Measurements from ENCODE around the gene KCNMA1. TPM values are rescaled to one million over a fixed set of nuclear protein-coding genes. Genes with fewer than 3 reads are reported as not detected.

KCNMA1 gene
- total RNA-seq, 1 donor from 2014 or later = not detected

DNA sequence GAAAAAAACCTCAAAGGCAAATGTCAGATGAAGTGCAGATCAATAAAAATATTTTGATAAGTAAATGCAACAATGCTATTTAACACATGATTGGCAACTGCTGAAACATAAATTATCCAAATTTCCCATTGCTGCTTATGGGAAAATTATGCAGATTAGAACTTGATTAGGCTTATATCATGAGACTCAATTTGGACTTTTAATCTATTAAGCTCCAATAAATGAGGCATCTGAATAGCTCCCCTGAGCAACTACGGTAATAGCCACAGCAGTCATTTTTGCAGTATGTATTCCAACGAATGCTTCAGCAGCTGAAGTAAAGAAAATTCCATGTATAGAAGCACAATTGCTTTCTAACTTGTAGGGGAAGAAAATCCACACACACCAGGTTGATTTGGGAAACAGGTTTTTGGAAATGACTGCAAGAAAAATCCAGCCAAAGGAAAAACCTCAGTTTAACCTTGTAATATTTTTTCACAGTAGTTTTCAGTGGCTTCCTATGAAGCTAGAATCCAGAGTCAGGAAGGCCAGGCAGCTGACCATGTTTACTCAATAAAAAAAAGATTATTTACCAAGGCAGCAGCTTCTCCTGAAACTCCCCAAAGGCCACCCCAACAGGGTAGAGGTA lies 716.1 kb downstream of the KCNMA1 start:
- H3K27me3 Mint-ChIP-seq = no peaks in the 10 kb centered on the region
- intact Hi-C loops (cut with micrococcal nuclease) = no loop called here
- no peak overlapping the region for H3K4me3 Mint-ChIP-seq
- H3K9me3 Mint-ChIP-seq = no peaks in the 10 kb centered on the region
- H3K36me3 Mint-ChIP-seq (ENCODE audit: low read depth) = no peaks in the 10 kb centered on the region
- no peak for DNase-seq
- no peak overlapping the region for H3K27ac Mint-ChIP-seq
- no peaks in the 10 kb centered on the region for H3K4me1 Mint-ChIP-seq

GRCh38 chr10:76920581-76920980 lies 717.0 kb downstream of the KCNMA1 start:
- intact Hi-C loops (cut with micrococcal nuclease) = no loop called here
- Mint-ChIP-seq H3K4me3 (no peak overlapping the region), H3K27ac (no peak overlapping the region), H3K27me3 (no peaks in the 10 kb centered on the region), H3K4me1 (no peaks in the 10 kb centered on the region), H3K36me3 (ENCODE audit: low read depth) (no peaks in the 10 kb centered on the region), H3K9me3 (no peaks in the 10 kb centered on the region)
- DNase-seq = no peak

- Mint-ChIP-seq H3K36me3 (ENCODE audit: low read depth) (no peaks in the 10 kb centered on the region), H3K4me1 (no peaks in the 10 kb centered on the region), H3K27ac (no peak overlapping the region), H3K9me3 (no peaks in the 10 kb centered on the region), H3K27me3 (no peaks in the 10 kb centered on the region), H3K4me3 (no peak overlapping the region)
- intact Hi-C loops (cut with micrococcal nuclease) = no loop called here
- DNase-seq = no peak
These were observed 719.5 kb downstream of the KCNMA1 start for GRCh38 chr10:76918106-76918505.

- no peaks in the 10 kb centered on the region for H3K27me3 Mint-ChIP-seq
- intact Hi-C loops (cut with micrococcal nuclease) = no loop called here
- no peak for DNase-seq
- H3K36me3 Mint-ChIP-seq (ENCODE audit: low read depth) = no peaks in the 10 kb centered on the region
- no peaks in the 10 kb centered on the region for H3K9me3 Mint-ChIP-seq
- no peak overlapping the region for H3K4me3 Mint-ChIP-seq
- no peak overlapping the region for H3K27ac Mint-ChIP-seq
- H3K4me1 Mint-ChIP-seq = no peaks in the 10 kb centered on the region
These were observed 720.5 kb downstream of the KCNMA1 start for GRCh38 chr10:76917071-76917470.

- intact Hi-C loops (cut with micrococcal nuclease) = no loop called here
- H3K27me3 Mint-ChIP-seq = no peaks in the 10 kb centered on the region
- no peak overlapping the region for H3K27ac Mint-ChIP-seq
- no peak for DNase-seq
- H3K36me3 Mint-ChIP-seq (ENCODE audit: low read depth) = no peaks in the 10 kb centered on the region
- no peak overlapping the region for H3K4me3 Mint-ChIP-seq
- H3K9me3 Mint-ChIP-seq = no peaks in the 10 kb centered on the region
- H3K4me1 Mint-ChIP-seq = no peaks in the 10 kb centered on the region
These were observed 721.1 kb downstream of the KCNMA1 start for GRCh38 chr10:76916536-76916935.

- no peak overlapping the region for H3K27ac Mint-ChIP-seq
- no peaks in the 10 kb centered on the region for H3K4me1 Mint-ChIP-seq
- no peaks in the 10 kb centered on the region for H3K9me3 Mint-ChIP-seq
- DNase-seq = no peak
- H3K27me3 Mint-ChIP-seq = no peaks in the 10 kb centered on the region
- intact Hi-C loops (cut with micrococcal nuclease) = no loop called here
- no peak overlapping the region for H3K4me3 Mint-ChIP-seq
- H3K36me3 Mint-ChIP-seq (ENCODE audit: low read depth) = no peaks in the 10 kb centered on the region
These were observed 722.3 kb downstream of the KCNMA1 start for GRCh38 chr10:76915316-76915715.

- Mint-ChIP-seq H3K27ac (no peak overlapping the region), H3K4me3 (no peak overlapping the region), H3K4me1 (no peaks in the 10 kb centered on the region), H3K36me3 (ENCODE audit: low read depth) (no peaks in the 10 kb centered on the region), H3K27me3 (no peaks in the 10 kb centered on the region), H3K9me3 (no peaks in the 10 kb centered on the region)
- no peak for DNase-seq
- intact Hi-C loops (cut with micrococcal nuclease) = no loop called here
These were observed 726.4 kb downstream of the KCNMA1 start for GRCh38 chr10:76911184-76911583.

DNA sequence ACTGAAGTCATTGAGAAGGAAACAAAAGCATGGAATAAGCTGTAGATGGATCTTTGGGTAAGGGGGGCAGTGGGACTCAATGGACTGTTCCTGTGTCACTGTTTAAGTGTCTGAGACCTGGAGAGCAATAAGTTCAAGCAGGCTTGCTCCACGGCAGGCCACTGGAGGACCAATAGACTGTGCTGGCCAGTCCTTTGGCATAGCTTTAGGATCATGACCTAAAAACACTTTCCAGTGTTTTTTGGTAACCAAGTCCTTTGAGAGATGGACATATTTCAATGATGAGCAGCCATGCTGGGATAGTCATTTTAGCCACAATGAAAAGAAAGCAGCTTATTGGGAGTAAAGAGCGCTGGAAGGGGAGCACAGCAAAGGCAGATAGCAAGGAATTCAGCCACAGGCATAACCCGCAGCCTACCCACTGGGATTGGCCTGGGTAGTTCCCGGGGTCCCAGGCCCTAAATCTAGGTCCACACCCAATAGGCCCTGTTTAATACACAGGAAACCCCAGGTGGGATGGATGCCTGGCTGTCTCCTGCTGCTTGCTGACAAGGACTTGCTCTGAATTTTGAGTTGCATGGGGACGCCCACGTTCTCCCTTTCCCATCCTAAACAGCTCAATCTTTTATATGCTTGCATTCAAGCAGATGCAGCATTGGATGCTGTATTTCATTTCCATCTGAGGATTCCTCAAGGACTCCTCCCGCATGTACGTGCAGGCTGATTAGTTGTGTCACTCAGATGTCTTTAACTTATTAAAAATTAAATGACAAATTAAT lies 727.2 kb downstream of the KCNMA1 start:
- intact Hi-C loops (cut with micrococcal nuclease) = no loop called here
- no peak for DNase-seq
- H3K9me3 Mint-ChIP-seq = no peaks in the 10 kb centered on the region

DNA sequence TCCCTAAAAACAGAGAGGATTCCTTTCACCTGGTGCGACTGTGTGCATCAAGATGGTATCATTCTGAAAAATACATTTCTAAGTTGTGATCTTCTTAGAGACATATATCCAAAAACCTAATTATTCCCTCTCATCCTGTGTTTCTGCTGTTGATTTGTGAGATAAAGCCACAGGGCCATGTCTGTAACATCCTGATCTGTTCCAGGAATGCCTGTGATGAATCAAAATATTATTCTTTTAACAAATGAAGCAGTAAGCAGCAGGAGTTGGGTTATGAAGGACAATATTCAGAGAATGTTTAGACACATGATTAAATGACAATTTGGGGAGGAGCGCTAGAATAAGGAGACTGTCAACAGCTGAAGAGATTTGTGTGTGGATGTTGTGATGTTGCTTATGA lies 731.4 kb downstream of the KCNMA1 start:
- H3K9me3 Mint-ChIP-seq = no peaks in the 10 kb centered on the region
- H3K27me3 Mint-ChIP-seq = no peaks in the 10 kb centered on the region
- H3K36me3 Mint-ChIP-seq (ENCODE audit: low read depth) = no peaks in the 10 kb centered on the region
- no peaks in the 10 kb centered on the region for H3K4me1 Mint-ChIP-seq
- H3K4me3 Mint-ChIP-seq = no peak overlapping the region
- intact Hi-C loops (cut with micrococcal nuclease) = no loop called here
- no peak for DNase-seq
- H3K27ac Mint-ChIP-seq = no peak overlapping the region

More for the DNA sequence above, 727.2 kb downstream of the KCNMA1 start:
- no peaks in the 10 kb centered on the region for H3K27me3 Mint-ChIP-seq
- no peaks in the 10 kb centered on the region for H3K4me1 Mint-ChIP-seq
- H3K27ac Mint-ChIP-seq = no peak overlapping the region
- no peaks in the 10 kb centered on the region for H3K36me3 Mint-ChIP-seq (ENCODE audit: low read depth)
- no peak overlapping the region for H3K4me3 Mint-ChIP-seq

GRCh38 chr10:76905251-76905650 lies 732.4 kb downstream of the KCNMA1 start:
- Mint-ChIP-seq H3K27ac (no peak overlapping the region), H3K36me3 (ENCODE audit: low read depth) (no peaks in the 10 kb centered on the region), H3K27me3 (no peaks in the 10 kb centered on the region), H3K9me3 (no peaks in the 10 kb centered on the region), H3K4me3 (no peak overlapping the region), H3K4me1 (no peaks in the 10 kb centered on the region)
- intact Hi-C loops (cut with micrococcal nuclease) = no loop called here
- DNase-seq = no peak

DNA sequence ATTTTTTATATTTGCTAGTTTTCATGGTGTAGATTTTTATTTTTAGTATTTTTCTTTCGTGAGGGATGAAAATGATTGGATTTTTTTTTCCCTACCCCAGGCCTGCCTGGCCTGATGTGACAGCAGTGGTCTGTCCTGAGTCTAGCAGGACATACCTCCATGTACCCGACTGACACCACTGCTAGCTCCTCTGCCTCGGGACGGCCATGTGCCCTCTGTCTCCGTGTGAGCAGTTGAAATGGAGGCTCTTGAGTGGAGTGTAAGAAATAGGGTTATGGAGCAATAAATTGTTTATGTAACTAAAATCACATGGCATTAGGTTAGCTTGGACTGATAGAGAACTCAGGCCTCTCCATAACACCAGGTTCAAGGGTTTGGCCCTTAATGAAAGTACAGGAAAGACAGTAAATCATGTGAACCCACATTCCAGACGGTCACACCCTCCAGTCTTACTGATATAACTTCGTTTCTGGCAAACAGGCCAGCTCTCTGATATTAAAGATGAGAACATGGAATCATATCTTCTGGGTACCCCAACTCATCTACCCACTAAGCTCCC lies 734.1 kb downstream of the KCNMA1 start:
- Mint-ChIP-seq H3K36me3 (ENCODE audit: low read depth) (no peaks in the 10 kb centered on the region), H3K4me1 (no peaks in the 10 kb centered on the region), H3K4me3 (no peak overlapping the region), H3K9me3 (no peaks in the 10 kb centered on the region), H3K27ac (no peak overlapping the region), H3K27me3 (no peaks in the 10 kb centered on the region)
- intact Hi-C loops (cut with micrococcal nuclease) = no loop called here
- DNase-seq = no peak

GRCh38 chr10:76902949-76903348 lies 734.7 kb downstream of the KCNMA1 start:
- H3K36me3 Mint-ChIP-seq (ENCODE audit: low read depth) = no peaks in the 10 kb centered on the region
- H3K9me3 Mint-ChIP-seq = no peaks in the 10 kb centered on the region
- intact Hi-C loops (cut with micrococcal nuclease) = no loop called here
- no peaks in the 10 kb centered on the region for H3K27me3 Mint-ChIP-seq
- no peak overlapping the region for H3K4me3 Mint-ChIP-seq
- H3K4me1 Mint-ChIP-seq = no peaks in the 10 kb centered on the region
- no peak for DNase-seq
- no peak overlapping the region for H3K27ac Mint-ChIP-seq

GRCh38 chr10:76901701-76902100 lies 735.9 kb downstream of the KCNMA1 start:
- H3K27me3 Mint-ChIP-seq = no peaks in the 10 kb centered on the region
- no peak for DNase-seq
- intact Hi-C loops (cut with micrococcal nuclease) = no loop called here
- H3K4me3 Mint-ChIP-seq = no peak overlapping the region
- H3K4me1 Mint-ChIP-seq = no peaks in the 10 kb centered on the region
- H3K36me3 Mint-ChIP-seq (ENCODE audit: low read depth) = no peaks in the 10 kb centered on the region
- no peaks in the 10 kb centered on the region for H3K9me3 Mint-ChIP-seq
- no peak overlapping the region for H3K27ac Mint-ChIP-seq

- Mint-ChIP-seq H3K9me3 (no peaks in the 10 kb centered on the region), H3K4me3 (no peak overlapping the region), H3K27me3 (no peaks in the 10 kb centered on the region), H3K4me1 (no peaks in the 10 kb centered on the region), H3K27ac (no peak overlapping the region), H3K36me3 (ENCODE audit: low read depth) (no peaks in the 10 kb centered on the region)
- intact Hi-C loops (cut with micrococcal nuclease) = no loop called here
- DNase-seq = no peak
These were observed 738.1 kb downstream of the KCNMA1 start for GRCh38 chr10:76899490-76899889.
